Activated naive CD4-positive, alpha-beta T cell treated with anti-CD3 and anti-CD28 coated beads, Interleukin-2, amount 10 ng/mL, durations not matched to agents 7 days and 5 days (primary cell): ENCODE data around the gene EMX1.

ENCODE experiments used
- CTCF ChIA-PET: fragments of 350-600 bp; sonication (Branson Sonifier 250); formaldehyde crosslinking; loops from one replicate; lab custom pipeline; 2021; ENCODE audit warnings: antibody characterized with exemption; lab: Charles Lee
- DNase-seq: peaks from one replicate; pipeline ENCODE4 v3.0.0-alpha.2; 2020
- H3K27ac Mint-ChIP-seq: one replicate; pipeline ENCODE4 v1.8.0; 2021; ENCODE audit warnings: mild to moderate bottlenecking, moderate library complexity, mixed read lengths
- H3K27me3 Mint-ChIP-seq: one replicate; pipeline ENCODE4 v1.8.0; 2021; ENCODE audit warnings: mild to moderate bottlenecking, mixed read lengths
- H3K36me3 Mint-ChIP-seq: one replicate; pipeline ENCODE4 v1.8.0; 2021; ENCODE audit warnings: mixed read lengths
- H3K4me1 Mint-ChIP-seq: one replicate; pipeline ENCODE4 v1.8.0; 2021; ENCODE audit warnings: mixed read lengths
- H3K4me3 Mint-ChIP-seq: one replicate; pipeline ENCODE4 v1.8.0; 2021; ENCODE audit warnings: mild to moderate bottlenecking, moderate library complexity, mixed read lengths
- H3K9me3 Mint-ChIP-seq: one replicate; pipeline ENCODE4 v1.8.0; 2021; ENCODE audit warnings: mixed read lengths

The EMX1 gene

GRCh38 chr2:72983500-72984161 lies 66.3 kb downstream of the EMX1 start:
- no peak overlapping the region for H3K4me3 Mint-ChIP-seq
- H3K36me3 Mint-ChIP-seq: no peaks in the 10 kb centered on the region
- no peak for DNase-seq
- no peaks in the 10 kb centered on the region for H3K4me1 Mint-ChIP-seq
- H3K9me3 Mint-ChIP-seq: no peaks in the 10 kb centered on the region
- H3K27me3 Mint-ChIP-seq: no peaks in the 10 kb centered on the region
- H3K27ac Mint-ChIP-seq: no peak overlapping the region
- CTCF ChIA-PET: interaction anchor here (1.0 to 2.4 kb wide), 4 partner anchors 8 to 90 kb away, joined by 3 to 8 read pairs (median 4); no protein-coding TSS in a partner anchor

DNA sequence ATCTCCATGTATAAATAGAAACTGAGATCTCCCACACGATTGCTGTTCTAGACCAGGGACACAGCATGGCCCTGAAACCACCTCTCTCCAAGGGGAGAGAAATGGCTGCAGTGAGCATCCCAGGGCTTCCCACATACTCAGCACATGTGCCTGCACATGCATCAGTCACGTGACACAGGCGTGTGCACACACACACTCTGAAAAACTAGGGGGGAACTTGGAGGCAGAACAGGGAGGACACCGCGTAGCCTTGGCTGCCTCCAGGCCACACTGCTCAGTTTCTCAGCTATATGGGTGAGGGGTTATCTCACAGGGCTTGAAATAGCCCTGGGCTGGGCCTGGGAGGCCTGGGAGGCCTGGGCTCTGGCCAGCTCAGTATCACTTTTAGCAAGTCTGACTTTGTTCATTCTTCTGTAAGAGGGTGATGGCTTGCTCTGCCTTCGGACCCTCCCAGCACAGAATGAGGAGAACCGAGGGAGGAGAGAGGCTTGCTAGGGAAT lies 66.9 kb downstream of the EMX1 start:
- H3K27me3 Mint-ChIP-seq: no peaks in the 10 kb centered on the region
- CTCF ChIA-PET: interaction anchor here (1.0 to 1.4 kb wide), 2 partner anchors 11 to 91 kb away, joined by 5 to 6 read pairs; no protein-coding TSS in a partner anchor
- no peak overlapping the region for H3K4me3 Mint-ChIP-seq
- no peaks in the 10 kb centered on the region for H3K9me3 Mint-ChIP-seq
- no peak overlapping the region for H3K27ac Mint-ChIP-seq
- H3K36me3 Mint-ChIP-seq: no peaks in the 10 kb centered on the region
- DNase-seq: no peak
- H3K4me1 Mint-ChIP-seq: no peaks in the 10 kb centered on the region
